Measurements from ENCODE around the gene GATA6.

The GATA6 gene

GRCh38 chr18:22243513-22243912 lies 74.1 kb downstream of the GATA6 start:
- DNase-seq (ENCODE audit: low spot score), result no peak

DNA sequence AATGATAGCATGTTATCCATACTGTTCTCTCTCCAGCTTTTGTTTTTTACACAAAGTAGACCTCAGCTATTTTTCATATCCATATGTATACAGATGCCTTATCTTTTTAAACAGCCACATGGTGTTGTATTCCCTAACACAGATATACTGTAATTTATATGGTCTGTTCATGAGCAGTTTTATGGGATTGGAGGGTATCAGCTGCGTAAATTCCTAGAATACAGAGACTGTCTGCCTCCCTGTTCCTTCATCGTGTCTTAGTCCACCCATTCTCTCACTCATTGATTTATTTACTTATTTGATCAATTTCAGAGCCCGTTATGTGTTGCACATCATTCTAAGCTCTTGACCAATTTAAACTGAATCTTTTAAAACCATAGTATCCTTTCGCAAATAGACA lies 80.6 kb downstream of the GATA6 start:
- no peak for DNase-seq (ENCODE audit: low spot score)

GRCh38 chr18:22250591-22250996 lies 81.2 kb downstream of the GATA6 start:
- DNase-seq (ENCODE audit: low spot score), result no peak
